Nephron progenitor cell (in vitro differentiated cells): ENCODE results near the gene ARRDC2.
"Not testable (repeated sequence)": the region's sequence is repeated elsewhere in the genome, so short reads cannot be mapped to it uniquely, and the experiment has no call there.

Experiments
- DNase-seq: peaks from one replicate; pipeline ENCODE4 v3.0.0; 2021
- H3K27ac Mint-ChIP-seq: 2 replicates; pipeline ENCODE4 v1.8.0; 2021; ENCODE audit warnings: mild to moderate bottlenecking, moderate library complexity, mixed read lengths
- H3K27me3 Mint-ChIP-seq: 2 replicates; pipeline ENCODE4 v1.8.0; 2021; ENCODE audit warnings: mild to moderate bottlenecking, low read depth, mixed read lengths; ENCODE audit not compliant: poor library complexity
- H3K36me3 Mint-ChIP-seq: 2 replicates; pipeline ENCODE4 v1.8.0; 2021; ENCODE audit warnings: low read depth, mixed read lengths
- H3K4me1 Mint-ChIP-seq: 2 replicates; pipeline ENCODE4 v1.8.0; 2021; ENCODE audit warnings: mixed read lengths
- H3K4me3 Mint-ChIP-seq: 2 replicates; pipeline ENCODE4 v1.8.0; 2021; ENCODE audit warnings: mild to moderate bottlenecking, moderate library complexity, mixed read lengths
- H3K9me3 Mint-ChIP-seq: 2 replicates; pipeline ENCODE4 v1.8.0; 2021; ENCODE audit warnings: mild to moderate bottlenecking, moderate library complexity, mixed read lengths
- CTCF ChIP-seq: fragments of 200-600 bp; sonication (generic); IDR thresholded peaks from 2 replicates; pipeline ENCODE4 v1.5.0; 2021; ENCODE audit warnings: antibody characterized with exemption

ARRDC2 gene

GRCh38 chr19:18001777-18002345 lies 6.1 kb upstream of the ARRDC2 start:
- peaks cover 44% of the 10 kb centered on the region for H3K27me3 Mint-ChIP-seq
- peaks cover 4% of the 10 kb centered on the region for H3K9me3 Mint-ChIP-seq
- H3K4me3 Mint-ChIP-seq: peak overlapping the region; percentile 69
- no peak for TF ChIP-seq CTCF
- no peak overlapping the region for H3K27ac Mint-ChIP-seq
- peaks cover 8% of the 10 kb centered on the region for H3K4me1 Mint-ChIP-seq
- H3K36me3 Mint-ChIP-seq: peaks cover 3% of the 10 kb centered on the region
- no peak for DNase-seq

GRCh38 chr19:18002347-18002850 lies 5.6 kb upstream of the ARRDC2 start:
- Mint-ChIP-seq H3K4me1 (peaks cover 13% of the 10 kb centered on the region), H3K27me3 (peaks cover 49% of the 10 kb centered on the region), H3K36me3 (peaks cover 5% of the 10 kb centered on the region), H3K9me3 (peaks cover 6% of the 10 kb centered on the region), H3K27ac (no peak overlapping the region), H3K4me3 (no peak overlapping the region)
- no peak for DNase-seq
- TF ChIP-seq CTCF: no peak

GRCh38 chr19:18005750-18006149 lies 2.2 kb upstream of the ARRDC2 start:
- not testable (repeated sequence) for H3K9me3 Mint-ChIP-seq, H3K4me3 Mint-ChIP-seq, H3K27ac Mint-ChIP-seq, H3K4me1 Mint-ChIP-seq, DNase-seq, H3K36me3 Mint-ChIP-seq
- peaks cover 36% of the 10 kb centered on the region for H3K27me3 Mint-ChIP-seq

- Mint-ChIP-seq H3K27ac (no peak overlapping the region), H3K36me3 (peaks cover 5% of the 10 kb centered on the region), H3K9me3 (peaks cover 6% of the 10 kb centered on the region), H3K4me3 (peak overlapping the region; percentile 85), H3K27me3 (peaks cover 28% of the 10 kb centered on the region), H3K4me1 (peaks cover 7% of the 10 kb centered on the region)
- TF ChIP-seq CTCF: peak; percentile 97
- DNase-seq: peak; percentile 87
Measured at GRCh38 chr19:18007044-18007916, 690 bp upstream of the ARRDC2 start.

GRCh38 chr19:18008814-18009213 lies 844 bp downstream of the ARRDC2 start:
- DNase-seq: no peak
- Mint-ChIP-seq H3K9me3 (peaks cover 6% of the 10 kb centered on the region), H3K27me3 (peaks cover 21% of the 10 kb centered on the region), H3K36me3 (peaks cover 5% of the 10 kb centered on the region), H3K4me3 (peak overlapping the region; percentile 52), H3K27ac (no peak overlapping the region), H3K4me1 (peaks cover 19% of the 10 kb centered on the region)
- TF ChIP-seq CTCF: no peak

- peaks cover 27% of the 10 kb centered on the region for H3K4me1 Mint-ChIP-seq
- H3K4me3 Mint-ChIP-seq: no peak overlapping the region
- peaks cover 6% of the 10 kb centered on the region for H3K9me3 Mint-ChIP-seq
- DNase-seq: no peak
- H3K27ac Mint-ChIP-seq: no peak overlapping the region
- peaks cover 21% of the 10 kb centered on the region for H3K27me3 Mint-ChIP-seq
- no peak for TF ChIP-seq CTCF
- H3K36me3 Mint-ChIP-seq: peaks cover 5% of the 10 kb centered on the region
Measured at GRCh38 chr19:18009412-18010066, 1.6 kb downstream of the ARRDC2 start.
